OCI-LY1 (cell line): ENCODE results near the gene CDC42EP3.

Source experiments
- H2AFZ ChIP-seq: fragments of 200-600 bp; sonication (generic), shearing (Covaris generic); 2 replicates; pipeline ENCODE4 v1.6.0; 2014; ENCODE audit warnings: antibody characterized with exemption, mild to moderate bottlenecking, low read length
- H3F3A ChIP-seq: fragments of 200-600 bp; sonication (generic), shearing (Covaris generic); 2 replicates; pipeline ENCODE4 v1.6.0; 2014; ENCODE audit warnings: mild to moderate bottlenecking, antibody characterized with exemption, low read length, moderate library complexity; ENCODE audit not compliant: insufficient read depth
- H3K27ac ChIP-seq: fragments of 200-600 bp; sonication (generic); 2 replicates; pipeline ENCODE4 v1.5.1; 2014; ENCODE audit warnings: low read length, mixed run types, mild to moderate bottlenecking, low read depth; ENCODE audit not compliant: poor library complexity, severe bottlenecking
- H3K27me3 ChIP-seq: fragments of 200-600 bp; sonication (generic); 2 replicates; pipeline ENCODE4 v1.6.0; 2014; ENCODE audit warnings: antibody characterized with exemption, mild to moderate bottlenecking, low read length, moderate library complexity; ENCODE audit not compliant: insufficient read depth
- H3K36me3 ChIP-seq: fragments of 200-600 bp; sonication (generic); 2 replicates; pipeline ENCODE4 v1.6.1; 2014; ENCODE audit warnings: mild to moderate bottlenecking, antibody characterized with exemption, low read length, moderate library complexity, mixed read lengths; ENCODE audit not compliant: insufficient read depth
- H3K4me1 ChIP-seq: fragments of 200-600 bp; sonication (generic); 2 replicates; pipeline ENCODE4 v1.5.1; 2014; ENCODE audit warnings: mild to moderate bottlenecking, low read length, moderate library complexity; ENCODE audit not compliant: insufficient read depth, severe bottlenecking
- H3K4me2 ChIP-seq: fragments of 200-600 bp; sonication (generic), shearing (Covaris generic); 2 replicates; pipeline ENCODE4 v1.6.1; 2014; ENCODE audit warnings: low read length
- H3K4me3 ChIP-seq: fragments of 200-600 bp; sonication (generic); 2 replicates; pipeline ENCODE4 v1.5.1; 2014; ENCODE audit warnings: low read length, low read depth, mild to moderate bottlenecking, mixed read lengths; ENCODE audit not compliant: poor library complexity, severe bottlenecking
- H3K79me2 ChIP-seq: fragments of 200-600 bp; shearing (Covaris generic); 2 replicates; pipeline ENCODE4 v1.6.1; 2016; ENCODE audit warnings: mixed run types, low read length, mixed read lengths; ENCODE audit not compliant: insufficient read depth
- H3K9ac ChIP-seq: fragments of 200-600 bp; sonication (generic), shearing (Covaris generic); 2 replicates; pipeline ENCODE4 v1.6.1; 2014; ENCODE audit warnings: mild to moderate bottlenecking, low read length, mixed read lengths
- H3K9me2 ChIP-seq: fragments of 200-600 bp; sonication (generic), shearing (Covaris generic); 2 replicates; pipeline ENCODE4 v1.6.1; 2014; ENCODE audit warnings: low read depth, mild to moderate bottlenecking, low read length, mixed read lengths
- H3K9me3 ChIP-seq: fragments of 200-600 bp; shearing (Covaris generic); 2 replicates; pipeline ENCODE4 v1.6.1; 2014; ENCODE audit warnings: low read length, mixed read lengths
- H4K20me1 ChIP-seq: fragments of 200-600 bp; sonication (generic), shearing (Covaris generic); 2 replicates; pipeline ENCODE4 v1.6.0; 2016; ENCODE audit warnings: mild to moderate bottlenecking, low read length; ENCODE audit not compliant: insufficient read depth
- CTCF ChIP-seq: fragments of 200-600 bp; sonication (generic), shearing (Covaris generic); IDR thresholded peaks from 2 replicates; pipeline ENCODE4 v1.5.1; 2017; ENCODE audit warnings: mild to moderate bottlenecking, antibody characterized with exemption, low read length, moderate library complexity, mixed read lengths
- EZH2 ChIP-seq: fragments of 200-600 bp; sonication (generic), shearing (Covaris generic); IDR thresholded peaks from 2 replicates; pipeline ENCODE4 v1.8.0; 2017; ENCODE audit warnings: borderline replicate concordance, mixed run types, mild to moderate bottlenecking, antibody characterized with exemption, low read length, moderate library complexity, mixed read lengths

CDC42EP3 gene

GRCh38 chr2:37682473-37682872 lies 11.0 kb upstream of the CDC42EP3 start:
- H3K4me3 ChIP-seq = no peak overlapping the region
- no peaks in the 10 kb centered on the region for H3F3A ChIP-seq
- no peaks in the 10 kb centered on the region for H3K9me3 ChIP-seq
- no peak overlapping the region for H3K9ac ChIP-seq
- H3K9me2 ChIP-seq = no peaks in the 10 kb centered on the region
- no peaks in the 10 kb centered on the region for H3K27me3 ChIP-seq
- H3K36me3 ChIP-seq = no peaks in the 10 kb centered on the region
- TF ChIP-seq CTCF = no peak
- TF ChIP-seq EZH2 = no peak
- no peaks in the 10 kb centered on the region for H4K20me1 ChIP-seq
- H2AFZ ChIP-seq = no peak overlapping the region
- H3K27ac ChIP-seq = no peak overlapping the region
- H3K4me2 ChIP-seq = no peak overlapping the region
- no peaks in the 10 kb centered on the region for H3K79me2 ChIP-seq
- no peaks in the 10 kb centered on the region for H3K4me1 ChIP-seq

- no peak overlapping the region for H3K27ac ChIP-seq
- no peaks in the 10 kb centered on the region for H3K36me3 ChIP-seq
- no peaks in the 10 kb centered on the region for H3K9me3 ChIP-seq
- H3K27me3 ChIP-seq = no peaks in the 10 kb centered on the region
- no peaks in the 10 kb centered on the region for H4K20me1 ChIP-seq
- H3K9ac ChIP-seq = no peak overlapping the region
- H3K4me2 ChIP-seq = no peak overlapping the region
- H3K4me1 ChIP-seq = no peaks in the 10 kb centered on the region
- no peaks in the 10 kb centered on the region for H3F3A ChIP-seq
- no peak overlapping the region for H2AFZ ChIP-seq
- TF ChIP-seq CTCF = no peak
- TF ChIP-seq EZH2 = no peak
- no peaks in the 10 kb centered on the region for H3K79me2 ChIP-seq
- H3K9me2 ChIP-seq = no peaks in the 10 kb centered on the region
- H3K4me3 ChIP-seq = no peak overlapping the region
Observed at GRCh38 chr2:37681587-37681986, 10.1 kb upstream of the CDC42EP3 start.

GRCh38 chr2:37679072-37679695 lies 7.7 kb upstream of the CDC42EP3 start:
- H3K4me2 ChIP-seq = no peak overlapping the region
- H3K79me2 ChIP-seq = no peaks in the 10 kb centered on the region
- no peaks in the 10 kb centered on the region for H3K36me3 ChIP-seq
- no peak overlapping the region for H3K27ac ChIP-seq
- H4K20me1 ChIP-seq = no peaks in the 10 kb centered on the region
- TF ChIP-seq CTCF (no peak), EZH2 (no peak)
- H3K9ac ChIP-seq = no peak overlapping the region
- H3K9me2 ChIP-seq = no peaks in the 10 kb centered on the region
- no peaks in the 10 kb centered on the region for H3F3A ChIP-seq
- no peak overlapping the region for H3K4me3 ChIP-seq
- H3K9me3 ChIP-seq = no peaks in the 10 kb centered on the region
- no peaks in the 10 kb centered on the region for H3K27me3 ChIP-seq
- no peak overlapping the region for H2AFZ ChIP-seq
- no peaks in the 10 kb centered on the region for H3K4me1 ChIP-seq
